22Rv1 (cell line): ENCODE data around the gene TMPRSS5.
"Not testable (repeated sequence)": the region's sequence is repeated elsewhere in the genome, so short reads cannot be mapped to it uniquely, and the experiment has no call there.

Experiments
- H3K27ac ChIP-seq: fragments of 450-650 bp; 2 replicates; pipeline ENCODE4 v1.5.1; 2017
- CTCF ChIP-seq: fragments of 450-650 bp; IDR thresholded peaks from 2 replicates; pipeline ENCODE4 v1.5.1; 2017; ENCODE audit warnings: mild to moderate bottlenecking
- ZFX ChIP-seq: fragments of 450-650 bp; IDR thresholded peaks from 2 replicates; pipeline ENCODE4 v1.6.1; 2017; ENCODE audit warnings: antibody characterized with exemption, borderline replicate concordance

The TMPRSS5 gene

GRCh38 chr11:113725913-113726312 lies 19.8 kb upstream of the TMPRSS5 start:
- H3K27ac ChIP-seq, result no peak overlapping the region
- TF ChIP-seq ZFX, result no peak
- TF ChIP-seq CTCF, result no peak

GRCh38 chr11:113725407-113725806 lies 19.3 kb upstream of the TMPRSS5 start:
- no peak overlapping the region for H3K27ac ChIP-seq
- TF ChIP-seq ZFX, result no peak
- no peak for TF ChIP-seq CTCF

GRCh38 chr11:113724778-113725177 lies 18.7 kb upstream of the TMPRSS5 start:
- no peak for TF ChIP-seq ZFX
- no peak for TF ChIP-seq CTCF
- H3K27ac ChIP-seq, result no peak overlapping the region

- no peak overlapping the region for H3K27ac ChIP-seq
- TF ChIP-seq ZFX (no peak), CTCF (no peak)
Observed at GRCh38 chr11:113723787-113724186, 17.7 kb upstream of the TMPRSS5 start.

- no peak for TF ChIP-seq CTCF
- TF ChIP-seq ZFX, result no peak
- H3K27ac ChIP-seq, result no peak overlapping the region
Observed at GRCh38 chr11:113722934-113723333, 16.8 kb upstream of the TMPRSS5 start.

GRCh38 chr11:113722221-113722620 lies 16.1 kb upstream of the TMPRSS5 start:
- no peak for TF ChIP-seq CTCF
- no peak for TF ChIP-seq ZFX
- H3K27ac ChIP-seq, result no peak overlapping the region

GRCh38 chr11:113721462-113722066 lies 15.5 kb upstream of the TMPRSS5 start:
- TF ChIP-seq ZFX, result no peak
- TF ChIP-seq CTCF, result no peak
- H3K27ac ChIP-seq, result no peak overlapping the region

GRCh38 chr11:113720478-113720877 lies 14.4 kb upstream of the TMPRSS5 start:
- H3K27ac ChIP-seq, result not testable (repeated sequence)
